H9 (cell line): ENCODE results near the gene PIGL. TPM values are rescaled to one million over a fixed set of nuclear protein-coding genes. Genes with fewer than 3 reads are reported as not detected.
A peak's percentile ranks its signal among the peaks of the same experiment; 100 is the strongest.
"Not testable (repeated sequence)": the region's sequence is repeated elsewhere in the genome, so short reads cannot be mapped to it uniquely, and the experiment has no call there.

ENCODE experiments used
- DNase-seq: peaks from one replicate; pipeline ENCODE4 v3.0.0-alpha.2; 2017
- H2AFZ ChIP-seq: one replicate; pipeline ENCODE4 v1.6.1; 2013; ENCODE audit warnings: mild to moderate bottlenecking, low read length, control low read depth, moderate library complexity
- H2AK5ac ChIP-seq: 2 replicates; pipeline ENCODE4 v1.6.1; 2013; ENCODE audit warnings: low read length, control low read depth, mixed read lengths; ENCODE audit not compliant: insufficient read length
- H2BK120ac ChIP-seq: one replicate; pipeline ENCODE4 v1.6.1; 2013; ENCODE audit warnings: low read depth, mild to moderate bottlenecking, low read length, control low read depth, inconsistent platforms; ENCODE audit not compliant: poor library complexity, severe bottlenecking
- H2BK12ac ChIP-seq: 2 replicates; pipeline ENCODE4 v1.6.1; 2013; ENCODE audit warnings: low read length, control low read depth, mixed read lengths, low read depth; ENCODE audit not compliant: insufficient read length
- H2BK15ac ChIP-seq: 2 replicates; pipeline ENCODE4 v1.6.1; 2013; ENCODE audit warnings: low read depth, low read length, control low read depth
- H2BK20ac ChIP-seq: one replicate; pipeline ENCODE4 v1.6.1; 2013; ENCODE audit warnings: low read depth, mild to moderate bottlenecking, low read length, control low read depth, inconsistent platforms; ENCODE audit not compliant: poor library complexity, severe bottlenecking
- H2BK5ac ChIP-seq: 2 replicates; pipeline ENCODE4 v1.6.1; 2013; ENCODE audit warnings: low read length, control low read depth, mixed read lengths; ENCODE audit not compliant: insufficient read length
- H3K14ac ChIP-seq: 2 replicates; pipeline ENCODE4 v1.6.1; 2013; ENCODE audit warnings: low read length, control low read depth; ENCODE audit not compliant: insufficient read depth
- H3K18ac ChIP-seq: 2 replicates; pipeline ENCODE4 v1.6.1; 2013; ENCODE audit warnings: low read depth, mild to moderate bottlenecking, mixed read lengths, low read length, control low read depth; ENCODE audit not compliant: insufficient read length
- H3K23ac ChIP-seq: 2 replicates; pipeline ENCODE4 v1.6.1; 2013; ENCODE audit warnings: low read length, control low read depth, mixed read lengths, low read depth; ENCODE audit not compliant: insufficient read length
- H3K23me2 ChIP-seq: 2 replicates; pipeline ENCODE4 v1.6.1; 2013; ENCODE audit warnings: low read depth, mild to moderate bottlenecking, mixed read lengths, low read length, control low read depth; ENCODE audit not compliant: insufficient read length, poor library complexity, severe bottlenecking
- H3K27ac ChIP-seq: 2 replicates; pipeline ENCODE4 v1.5.1; 2013; ENCODE audit warnings: low read length, control low read depth, mixed read lengths, low read depth; ENCODE audit not compliant: insufficient read length
- H3K27me3 ChIP-seq: 2 replicates; pipeline ENCODE4 v1.6.1; 2013; ENCODE audit warnings: low read length, control low read depth, inconsistent platforms; ENCODE audit not compliant: insufficient read depth
- H3K4ac ChIP-seq: 2 replicates; pipeline ENCODE4 v1.6.1; 2013; ENCODE audit warnings: low read depth, mild to moderate bottlenecking, control low read depth, inconsistent platforms, low read length, moderate library complexity
- H3K4me1 ChIP-seq: 2 replicates; pipeline ENCODE4 v1.6.1; 2013; ENCODE audit warnings: low read length, control low read depth, inconsistent platforms; ENCODE audit not compliant: insufficient read depth
- H3K4me2 ChIP-seq: 2 replicates; pipeline ENCODE4 v1.6.1; 2013; ENCODE audit warnings: low read length, control low read depth, mixed read lengths; ENCODE audit not compliant: insufficient read length, insufficient read depth
- H3K56ac ChIP-seq: 2 replicates; pipeline ENCODE4 v1.6.1; 2013; ENCODE audit warnings: low read depth, mild to moderate bottlenecking, mixed read lengths, low read length, control low read depth; ENCODE audit not compliant: insufficient read length
- H3K79me1 ChIP-seq: 2 replicates; pipeline ENCODE4 v1.6.1; 2013; ENCODE audit warnings: low read depth, mild to moderate bottlenecking, moderate library complexity, low read length, control low read depth, inconsistent platforms; ENCODE audit not compliant: insufficient read depth, poor library complexity, severe bottlenecking
- H3K79me2 ChIP-seq: 2 replicates; pipeline ENCODE4 v1.6.1; 2013; ENCODE audit warnings: low read length, control low read depth, inconsistent platforms; ENCODE audit not compliant: insufficient read depth
- H3K9ac ChIP-seq: 2 replicates; pipeline ENCODE4 v1.6.1; 2013; ENCODE audit warnings: low read length, control low read depth, mixed read lengths; ENCODE audit not compliant: insufficient read length; ENCODE audit errors: extremely low read depth
- H3K9me3 ChIP-seq: one replicate; pipeline ENCODE4 v1.6.1; 2013; ENCODE audit warnings: low read depth, low read length, inconsistent platforms; ENCODE audit not compliant: control insufficient read depth
- H3T11ph ChIP-seq: one replicate; pipeline ENCODE4 v1.6.1; 2013; ENCODE audit warnings: mild to moderate bottlenecking, low read length, control low read depth, inconsistent platforms
- H4K20me1 ChIP-seq: one replicate; pipeline ENCODE4 v1.6.1; 2013; ENCODE audit not compliant: control insufficient read depth, insufficient read length, insufficient read depth
- H4K5ac ChIP-seq: 2 replicates; pipeline ENCODE4 v1.6.1; 2013; ENCODE audit warnings: low read depth, mild to moderate bottlenecking, mixed read lengths, low read length, control low read depth; ENCODE audit not compliant: insufficient read length
- H4K8ac ChIP-seq: replicated peaks from 2 replicates; pipeline ENCODE4 v1.6.1; 2013; ENCODE audit warnings: low read length, control low read depth, mixed read lengths, low read depth; ENCODE audit not compliant: insufficient read length
- H4K91ac ChIP-seq: 2 replicates; pipeline ENCODE4 v1.6.1; 2013; ENCODE audit warnings: low read depth, mild to moderate bottlenecking, moderate library complexity, mixed read lengths, low read length, control low read depth; ENCODE audit not compliant: insufficient read length
- H3K27ac Mint-ChIP-seq, 3 experiments: 2 replicates in 2 of 3; 3 replicates in 1 of 3; pipeline ENCODE4 v1.8.0; 2020 to 2021; ENCODE audit warnings: mixed read lengths in 3 of 3, mild to moderate bottlenecking in 1 of 3, moderate library complexity in 1 of 3
- H3K27me3 Mint-ChIP-seq: 2 replicates; pipeline ENCODE4 v1.8.0; 2021; ENCODE audit warnings: low read depth, mild to moderate bottlenecking, moderate library complexity, mixed read lengths
- H3K36me3 Mint-ChIP-seq, 3 experiments: 2 replicates in 2 of 3; 3 replicates in 1 of 3; pipeline ENCODE4 v1.8.0; 2020 to 2021; ENCODE audit warnings: low read depth in 3 of 3, mixed read lengths in 3 of 3; ENCODE audit not compliant: insufficient read depth in 1 of 3
- H3K4me1 Mint-ChIP-seq, 2 experiments: 2 replicates each; pipeline ENCODE4 v1.8.0; 2020; ENCODE audit warnings: mixed read lengths in 2 of 2
- H3K4me3 Mint-ChIP-seq, 2 experiments: 2 replicates in 1 of 2; 3 replicates in 1 of 2; pipeline ENCODE4 v1.8.0; 2020 to 2021; ENCODE audit warnings: mild to moderate bottlenecking in 2 of 2, mixed read lengths in 2 of 2, moderate library complexity in 1 of 2
- H3K9me3 Mint-ChIP-seq, 2 experiments: 2 replicates in 1 of 2; 3 replicates in 1 of 2; pipeline ENCODE4 v1.8.0; 2020; ENCODE audit warnings: mild to moderate bottlenecking in 2 of 2, mixed read lengths in 2 of 2, moderate library complexity in 1 of 2
- WGBS: extraction: QIAGEN DNeasy Blood & Tissue Kit; methylation state at CpG from one replicate; pipeline ENCODE4 v1.1.7; 2013; ENCODE audit warnings: missing lambda C conversion rate, low lambda C conversion rate, mixed read lengths; ENCODE audit not compliant: insufficient read length; ENCODE audit errors: extremely low coverage; 5-methylcytosine and 5-hydroxymethylcytosine counted together
- total RNA-seq: library from RNA; stranded (reverse); gene quantifications from 2 replicates; pipeline ENCODE4 v1.2.1, GENCODE V29; 2021

PIGL gene
- total RNA-seq, 1 experiment from 2014 or later: 21.6 TPM

GRCh38 chr17:16202554-16203500, 14.2 kb upstream of the PIGL start:
- not testable (repeated sequence) for H2AK5ac ChIP-seq, H3K9ac ChIP-seq, DNase-seq, H3K9me3 Mint-ChIP-seq, H3K4me2 ChIP-seq, H3K23ac ChIP-seq, H3K4me1 ChIP-seq, H3K18ac ChIP-seq, H3K23me2 ChIP-seq, H3K79me1 ChIP-seq, H3T11ph ChIP-seq, H2BK12ac ChIP-seq, H4K91ac ChIP-seq, H4K8ac ChIP-seq, H4K5ac ChIP-seq, H3K14ac ChIP-seq, H2BK20ac ChIP-seq, H3K27me3 Mint-ChIP-seq, H2BK5ac ChIP-seq, H2BK15ac ChIP-seq, H3K4ac ChIP-seq, H3K56ac ChIP-seq, H2AFZ ChIP-seq, H2BK120ac ChIP-seq, H3K36me3 Mint-ChIP-seq, H4K20me1 ChIP-seq, H3K9me3 ChIP-seq, H3K27me3 ChIP-seq, H3K27ac ChIP-seq
- H3K79me2 ChIP-seq: peaks cover 19% of the 10 kb centered on the region; the same call in 1 of the 2 replicates
- peak overlapping the region in 1 of 2 experiments; percentile 1; a peak in 1 of 5 replicates for H3K4me3 Mint-ChIP-seq
- no CpG with 5 or more reads among the region's 5 CpGs for WGBS
- H3K4me1 Mint-ChIP-seq: peaks cover 45 to 56% of the 10 kb centered on the region in 2 experiments
- peak overlapping the region; percentile 31 to 80 (median 71) for H3K27ac Mint-ChIP-seq

GRCh38 chr17:16204763-16205162, 12.2 kb upstream of the PIGL start:
- not testable (repeated sequence) for H3K9ac ChIP-seq, H3K9me3 ChIP-seq, H3K27me3 ChIP-seq, H3K23me2 ChIP-seq, H2BK12ac ChIP-seq, H3K4me1 ChIP-seq, H4K91ac ChIP-seq, H3T11ph ChIP-seq, H3K4ac ChIP-seq, H3K36me3 Mint-ChIP-seq, H2BK5ac ChIP-seq, DNase-seq, H3K4me2 ChIP-seq, H2AFZ ChIP-seq, H4K20me1 ChIP-seq, H2BK15ac ChIP-seq, H3K56ac ChIP-seq, H2BK20ac ChIP-seq, H3K23ac ChIP-seq, H2AK5ac ChIP-seq, H3K9me3 Mint-ChIP-seq, H4K8ac ChIP-seq, H4K5ac ChIP-seq, H3K14ac ChIP-seq, H3K27me3 Mint-ChIP-seq, H3K27ac ChIP-seq, H3K79me1 ChIP-seq, H2BK120ac ChIP-seq, H3K18ac ChIP-seq
- peak overlapping the region; percentile 52 to 90 (median 82); a peak in 3 of 7 replicates for H3K27ac Mint-ChIP-seq
- peaks cover 37 to 45% of the 10 kb centered on the region in 2 experiments for H3K4me1 Mint-ChIP-seq
- WGBS: no CpG with 5 or more reads among the region's 6 CpGs
- H3K79me2 ChIP-seq: peaks cover 24% of the 10 kb centered on the region; the same call in 1 of the 2 replicates
- H3K4me3 Mint-ChIP-seq: peak overlapping the region in 1 of 2 experiments; percentile 38; a peak in 1 of 5 replicates
